ENCODE measurements around the gene TBPL2.
"Not testable (repeated sequence)": the region's sequence is repeated elsewhere in the genome, so short reads cannot be mapped to it uniquely, and the experiment has no call there.

TBPL2 gene

GRCh38 chr14:55404173-55404854 lies 36.1 kb downstream of the TBPL2 start:
- DNase-seq (ENCODE audit: low spot score): no peak

DNA sequence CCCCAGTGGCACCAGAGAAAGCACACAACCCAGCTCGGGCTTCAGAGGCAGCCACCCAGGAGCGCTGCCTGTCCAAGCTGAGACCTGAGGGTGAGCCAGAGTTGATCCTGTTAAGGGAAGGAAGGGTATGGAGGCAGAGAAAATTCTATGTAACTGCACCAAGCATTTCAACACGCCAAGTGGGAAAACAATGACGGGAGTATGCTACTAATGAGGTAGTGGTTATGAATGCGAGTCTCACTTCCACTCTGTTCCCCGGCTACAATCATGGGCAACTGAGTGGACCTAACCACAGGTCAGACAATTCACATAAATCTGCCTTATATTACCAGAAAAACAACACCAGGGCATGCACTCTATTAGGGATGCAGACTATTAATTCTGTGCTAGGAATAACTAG lies 38.7 kb downstream of the TBPL2 start:
- no peak for DNase-seq (ENCODE audit: low spot score)

DNA sequence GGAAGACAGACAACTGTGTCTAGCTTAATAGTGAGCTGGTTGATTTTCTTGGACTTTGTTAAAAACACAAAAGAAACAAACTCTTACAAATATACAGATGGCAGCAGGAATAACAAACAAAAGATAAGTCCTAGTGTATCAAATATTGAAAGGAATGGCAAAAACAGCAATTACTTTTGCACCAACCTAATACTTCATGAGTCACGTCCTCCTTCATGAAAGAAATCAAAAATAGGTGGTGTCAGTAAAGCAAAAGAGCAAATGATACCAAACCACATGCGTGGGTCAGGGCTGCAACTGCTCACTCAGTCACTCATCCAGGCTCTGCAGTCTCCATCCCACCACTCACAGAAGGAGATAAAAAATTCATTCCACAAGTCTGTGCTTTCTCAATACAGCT lies 40.6 kb downstream of the TBPL2 start:
- DNase-seq (ENCODE audit: low spot score): no peak

- DNase-seq (ENCODE audit: low spot score): no peak
Observed at GRCh38 chr14:55399183-55399582, 41.2 kb downstream of the TBPL2 start.

- DNase-seq (ENCODE audit: low spot score): no peak
Observed at GRCh38 chr14:55398679-55399078, 41.7 kb downstream of the TBPL2 start.

GRCh38 chr14:55389330-55389729 lies 51.1 kb downstream of the TBPL2 start:
- no peak for DNase-seq (ENCODE audit: low spot score)

DNA sequence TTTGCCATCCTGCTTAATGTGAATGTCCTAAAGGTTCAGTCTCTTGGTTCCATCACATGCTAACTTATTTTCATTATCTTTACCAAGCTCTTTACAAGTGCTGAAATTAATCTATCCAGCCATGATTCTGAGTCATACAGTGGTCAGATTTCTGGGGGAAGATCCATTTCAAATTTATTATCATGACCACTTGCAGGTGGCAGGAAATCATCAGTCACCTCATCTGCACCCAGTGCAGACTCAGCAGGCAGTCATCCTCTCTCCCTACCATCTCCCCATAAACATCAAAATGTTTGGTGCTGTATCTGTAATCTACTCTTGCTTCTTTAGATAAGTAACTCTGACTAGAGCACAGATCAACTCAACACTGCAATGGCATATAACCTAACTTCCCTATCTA lies 52.3 kb downstream of the TBPL2 start:
- DNase-seq (ENCODE audit: low spot score): no peak

DNA sequence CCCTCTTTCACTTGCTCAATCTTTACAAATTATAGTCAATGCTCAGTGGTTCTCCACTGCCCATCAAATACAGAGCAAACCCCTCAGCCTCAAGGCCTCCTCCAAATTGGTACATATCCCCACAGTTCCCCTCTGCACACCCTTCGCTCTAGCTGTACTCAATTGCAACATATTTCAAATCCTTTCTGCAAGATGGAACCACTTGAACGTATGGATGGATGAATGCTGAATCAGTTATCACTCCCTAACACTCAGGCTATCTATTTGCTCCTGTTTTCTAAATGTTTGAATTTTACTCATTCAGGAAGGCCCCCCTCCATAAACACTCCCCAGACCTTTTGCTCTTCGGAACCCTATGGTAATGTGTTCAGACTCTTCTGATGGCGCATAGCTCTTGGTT lies 53.3 kb downstream of the TBPL2 start:
- DNase-seq (ENCODE audit: low spot score): no peak

- no peak for DNase-seq (ENCODE audit: low spot score)
Observed at GRCh38 chr14:55386037-55386808, 54.2 kb downstream of the TBPL2 start.

DNA sequence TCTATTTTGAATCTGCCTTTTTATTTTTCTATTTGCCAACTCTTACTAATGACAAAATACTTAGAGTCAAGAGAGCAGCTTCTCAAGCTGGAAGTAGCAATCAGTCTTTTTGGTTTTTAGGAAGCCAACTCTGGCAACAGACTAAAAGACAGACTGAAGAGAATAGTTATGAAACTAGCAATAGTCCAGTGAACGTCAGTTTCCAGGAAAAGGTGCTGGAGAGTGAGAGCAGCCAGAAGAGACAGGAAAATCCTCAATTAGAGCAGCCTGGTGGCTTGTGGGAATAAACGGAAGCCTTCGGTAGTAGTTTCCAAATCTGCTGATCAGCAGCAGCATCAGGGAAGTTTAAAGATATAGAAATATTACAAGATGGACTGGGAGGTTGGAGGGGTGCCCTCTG lies 55.9 kb downstream of the TBPL2 start:
- no peak for DNase-seq (ENCODE audit: low spot score)

DNA sequence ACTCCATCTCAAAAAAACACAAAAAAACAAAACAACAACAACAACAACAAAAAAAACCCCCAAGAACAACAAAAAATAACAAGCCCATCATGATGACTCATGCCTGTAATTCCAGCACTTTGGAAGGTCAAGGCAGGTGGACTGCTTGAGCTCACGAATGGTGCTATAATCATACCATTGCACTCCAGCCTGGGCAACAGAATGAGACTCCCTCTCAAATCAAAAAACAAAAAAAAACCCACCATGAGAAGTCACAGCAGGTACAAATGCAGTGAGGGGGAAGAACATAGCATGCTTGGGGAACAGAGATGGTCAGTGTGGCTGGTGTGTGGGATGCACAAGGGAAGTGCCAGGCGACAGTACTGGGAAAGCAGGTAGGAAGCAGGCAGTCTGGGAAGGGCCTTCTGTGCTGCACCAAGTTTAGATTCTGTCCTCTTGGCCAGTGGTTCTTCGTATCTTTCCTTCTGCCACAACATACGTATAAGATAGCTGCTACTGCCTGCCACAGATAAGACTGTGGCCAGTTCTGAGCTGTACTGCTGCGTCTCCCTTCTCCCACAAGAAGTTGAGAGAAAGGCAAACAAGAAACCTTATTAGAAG lies 56.8 kb downstream of the TBPL2 start:
- no peak for DNase-seq (ENCODE audit: low spot score)

DNA sequence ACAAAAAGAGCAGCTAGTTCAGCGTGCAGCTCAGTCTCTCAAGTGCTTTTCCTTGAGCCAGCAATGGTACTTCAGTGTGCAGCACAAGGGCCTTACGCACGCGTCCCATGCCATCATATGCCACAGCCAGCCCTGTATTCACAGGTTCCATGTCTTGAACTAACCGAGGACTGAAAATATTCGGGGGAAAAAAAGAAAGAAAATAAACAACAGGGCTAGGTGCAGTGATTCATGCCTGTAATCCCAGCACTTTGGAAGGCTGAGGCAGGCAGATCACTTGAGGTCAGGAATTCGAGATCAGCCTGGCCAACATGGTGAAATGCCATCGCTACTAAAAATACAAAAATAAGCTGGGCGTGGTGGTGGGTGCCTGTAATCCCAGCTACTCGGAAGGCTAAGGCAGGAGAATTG lies 57.4 kb downstream of the TBPL2 start:
- DNase-seq (ENCODE audit: low spot score): not testable (repeated sequence)

DNA sequence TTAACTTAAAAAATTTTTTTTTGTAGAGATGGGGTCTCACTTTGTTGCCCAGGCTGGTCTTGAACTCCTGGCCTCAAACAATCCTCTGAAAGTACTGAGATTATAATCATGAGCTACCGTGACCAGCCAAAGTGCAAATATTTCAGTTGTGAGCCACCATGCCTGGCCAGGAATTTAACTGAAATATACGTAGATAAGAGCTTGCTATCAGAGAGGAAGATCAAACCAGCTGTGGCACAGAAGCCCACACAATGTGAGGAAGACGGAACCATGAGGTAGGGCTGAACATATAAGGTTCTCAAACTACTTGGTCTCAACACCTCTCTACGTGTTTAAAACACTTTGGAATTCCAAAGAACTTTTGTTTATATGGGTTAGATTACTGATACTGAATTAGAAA lies 57.9 kb downstream of the TBPL2 start:
- DNase-seq (ENCODE audit: low spot score): no peak

DNA sequence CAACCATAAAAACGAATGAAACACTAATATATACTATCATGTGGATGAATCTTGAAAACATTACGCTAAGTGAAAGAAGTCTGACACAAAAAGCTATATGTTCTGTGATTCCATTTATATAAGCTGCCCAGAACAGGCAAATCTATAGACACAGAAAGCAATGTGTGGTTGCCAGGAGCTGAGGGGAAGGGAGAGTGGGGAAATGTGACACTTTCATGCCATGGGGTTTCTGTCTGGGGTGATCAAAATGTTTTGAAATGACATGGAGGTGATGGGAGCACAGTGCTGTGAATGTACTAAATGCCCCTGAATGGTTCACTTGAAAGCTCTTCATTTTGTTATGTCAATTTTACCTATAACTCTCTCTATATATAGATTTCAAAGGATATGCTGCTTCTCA lies 58.9 kb downstream of the TBPL2 start:
- no peak for DNase-seq (ENCODE audit: low spot score)

- no peak for DNase-seq (ENCODE audit: low spot score)
Observed at GRCh38 chr14:55381040-55381439, 59.4 kb downstream of the TBPL2 start.

DNA sequence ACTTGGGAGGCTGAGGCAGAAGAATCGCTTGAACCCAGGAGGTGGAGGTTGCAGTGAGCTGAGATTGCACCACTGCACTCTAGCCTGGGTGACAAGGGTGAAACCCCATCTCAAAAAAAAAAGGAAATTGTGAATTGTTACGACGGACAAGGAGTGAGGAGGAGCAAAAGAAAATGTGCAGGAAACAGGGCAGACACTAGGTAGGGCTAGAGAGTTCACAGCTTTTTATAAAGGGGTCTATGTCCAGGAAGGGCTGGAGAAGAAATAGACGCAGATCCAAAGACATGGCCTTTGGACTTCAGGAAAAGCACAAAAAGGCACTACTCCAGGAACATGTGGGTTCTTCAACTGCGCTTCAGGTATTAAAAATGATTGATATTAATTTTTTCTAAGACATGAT lies 63.2 kb downstream of the TBPL2 start:
- no peak for DNase-seq (ENCODE audit: low spot score)

DNA sequence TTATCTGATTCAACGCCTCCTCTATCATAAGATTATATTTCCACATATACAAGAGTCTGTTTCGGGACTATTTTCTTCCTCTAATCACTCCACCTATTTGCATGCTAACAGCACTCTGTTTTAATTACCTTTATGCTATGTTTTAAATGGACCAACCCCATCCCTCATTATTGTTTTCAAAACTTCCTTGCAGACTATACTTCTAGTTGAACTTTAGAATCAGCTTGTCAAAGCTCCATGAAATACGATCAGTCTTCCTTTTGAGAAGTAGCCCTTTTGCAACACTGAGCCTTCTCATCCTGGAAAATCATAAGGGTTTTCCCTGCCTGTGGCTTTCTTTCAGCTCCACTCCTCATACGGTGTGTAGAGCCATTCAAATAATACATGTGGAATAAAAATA lies 65.6 kb downstream of the TBPL2 start:
- no peak for DNase-seq (ENCODE audit: low spot score)

DNA sequence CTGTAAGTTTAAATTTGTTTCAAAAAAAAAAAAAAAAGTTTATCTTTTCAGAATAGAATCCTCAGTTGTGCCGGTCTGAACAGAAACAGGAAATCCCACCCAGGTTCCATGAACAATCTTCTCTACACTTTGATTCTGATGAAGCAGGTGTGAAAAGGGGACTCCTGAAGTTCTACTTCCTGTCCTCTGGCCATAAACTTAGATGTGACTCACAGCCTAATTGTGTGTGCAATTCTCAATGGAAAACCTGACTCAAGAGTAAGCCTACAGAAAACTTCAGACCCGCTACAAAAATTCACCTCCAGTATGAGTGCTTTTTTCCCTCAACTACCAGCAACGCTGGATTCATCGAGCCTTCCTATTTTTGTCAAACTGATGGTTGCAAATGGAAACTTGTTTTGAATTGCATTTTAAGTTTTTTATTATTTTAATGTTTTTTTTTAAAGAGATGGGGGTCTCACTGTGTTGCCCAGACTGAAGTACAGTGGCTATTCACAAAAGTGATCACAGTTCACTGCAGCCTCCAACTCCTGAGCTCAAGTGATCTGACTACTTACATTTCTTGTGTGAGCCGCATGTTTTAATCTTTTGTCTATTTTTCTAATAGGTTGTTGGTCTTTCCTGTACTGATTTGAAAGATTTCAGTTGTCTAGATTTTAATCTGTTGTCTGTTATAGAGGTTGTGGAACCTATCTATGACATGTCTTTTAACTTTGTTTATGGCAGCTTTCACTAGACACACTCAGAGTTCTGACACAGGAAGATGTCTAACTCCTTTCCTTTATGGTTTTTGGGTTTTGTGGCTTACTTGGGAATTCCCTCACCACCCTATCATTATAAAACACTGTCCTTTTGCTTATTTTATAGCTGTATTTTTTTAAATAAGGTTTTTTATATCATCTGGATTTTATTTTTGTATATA lies 66.4 kb downstream of the TBPL2 start:
- no peak for DNase-seq (ENCODE audit: low spot score)

DNA sequence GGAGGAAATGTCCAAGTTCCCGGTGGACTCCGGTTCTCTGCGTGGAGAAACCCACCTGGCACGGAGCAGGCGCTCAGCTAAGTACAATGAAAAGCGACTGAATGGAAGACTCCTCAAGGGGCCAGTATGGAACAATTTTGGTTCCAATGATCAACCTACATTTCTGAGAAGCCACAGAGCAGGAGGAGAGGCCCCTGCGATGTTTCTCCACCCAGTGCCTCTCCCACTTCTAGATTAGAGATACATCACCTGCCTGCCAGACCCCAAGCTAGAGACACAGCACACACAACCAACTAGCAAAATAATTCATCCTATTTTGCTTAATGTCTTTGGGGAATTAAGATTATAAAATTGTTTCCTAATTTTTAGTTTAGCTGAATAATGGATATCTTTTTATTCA lies 67.6 kb downstream of the TBPL2 start:
- DNase-seq (ENCODE audit: low spot score): no peak

DNA sequence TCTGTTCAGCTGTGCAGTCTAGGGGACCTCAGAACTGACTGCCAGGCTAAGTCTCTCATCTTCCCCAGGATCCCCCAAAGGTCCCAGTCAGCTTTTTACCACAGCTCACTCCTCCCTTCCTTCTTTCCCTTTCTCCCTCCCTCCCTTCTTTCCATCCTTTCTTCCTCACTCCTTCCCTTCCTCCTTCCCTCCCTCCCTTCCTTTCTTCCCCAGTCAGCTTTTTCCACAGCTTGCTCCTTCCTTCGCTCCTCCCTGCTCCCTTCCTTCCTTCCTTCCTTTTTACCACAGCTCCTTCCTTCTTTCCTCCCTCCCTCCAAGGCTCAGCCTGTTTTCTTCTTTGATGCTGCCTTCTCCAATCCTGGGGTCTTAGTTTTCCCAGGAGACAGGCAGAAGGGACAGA lies 68.0 kb downstream of the TBPL2 start:
- no peak for DNase-seq (ENCODE audit: low spot score)

DNA sequence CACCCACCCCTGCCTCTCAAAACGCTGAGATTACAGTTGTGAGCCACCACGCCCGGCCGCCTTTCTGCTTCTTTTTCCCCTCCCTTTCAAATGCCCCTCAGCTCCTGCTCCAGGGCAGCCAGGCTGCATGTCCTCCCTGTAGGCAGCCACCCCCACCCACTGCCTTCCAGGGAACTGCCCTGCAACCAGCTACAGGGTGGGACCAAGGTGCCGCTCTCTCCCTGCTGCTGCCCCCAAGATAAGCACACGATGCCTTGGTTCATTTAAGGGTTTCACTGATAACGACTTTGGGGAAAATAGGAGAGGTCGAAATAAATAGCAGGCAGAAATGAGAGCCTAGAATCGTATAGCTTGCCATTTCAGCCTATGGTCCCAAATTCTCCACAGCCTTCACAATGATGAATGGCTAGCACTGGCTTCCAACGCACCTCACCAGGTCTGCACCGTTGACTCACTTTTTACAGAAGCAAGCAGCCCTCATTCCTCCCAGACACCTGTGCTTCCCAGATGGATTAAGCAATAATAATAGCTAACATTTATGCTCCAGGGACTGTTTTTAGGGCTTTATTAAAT lies 69.4 kb downstream of the TBPL2 start:
- DNase-seq (ENCODE audit: low spot score): no peak

- DNase-seq (ENCODE audit: low spot score): no peak
Observed at GRCh38 chr14:55366271-55366670, 74.1 kb downstream of the TBPL2 start.
